Measurements from ENCODE around the gene UPK3BL2.
"Not testable (repeated sequence)": the region's sequence is repeated elsewhere in the genome, so short reads cannot be mapped to it uniquely, and the experiment has no call there.

DNA sequence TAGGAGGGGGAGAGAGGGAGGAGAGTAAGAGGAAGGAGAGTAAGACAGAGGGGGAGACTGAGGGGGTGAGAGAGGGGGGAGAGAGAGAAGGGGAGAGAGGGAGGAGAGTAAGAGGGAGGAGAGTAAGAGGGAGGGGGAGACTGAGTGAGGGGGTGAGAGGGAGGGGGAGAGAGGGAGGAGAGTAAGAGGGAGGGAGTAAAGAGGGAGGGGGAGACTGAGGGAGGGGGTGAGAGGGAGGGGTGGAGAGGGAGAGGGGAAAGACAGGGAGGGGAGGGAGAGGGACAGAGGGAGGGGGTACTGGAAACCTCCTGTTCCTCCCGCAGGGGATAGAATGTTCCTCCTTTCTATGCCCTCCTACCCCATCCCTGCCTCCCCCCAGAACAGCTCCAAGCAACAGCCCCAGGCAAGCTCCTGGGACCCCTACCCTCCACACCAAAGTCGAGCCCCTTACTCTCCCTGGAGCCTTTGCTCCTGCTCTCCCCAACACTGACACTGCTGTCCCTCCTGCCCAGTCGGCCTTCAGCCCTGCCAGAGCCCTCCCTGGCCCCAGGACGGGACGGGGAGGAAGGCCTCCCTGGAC is 30.8 kb downstream of the UPK3BL2 start:
- TF ChIP-seq, protein P1, sequence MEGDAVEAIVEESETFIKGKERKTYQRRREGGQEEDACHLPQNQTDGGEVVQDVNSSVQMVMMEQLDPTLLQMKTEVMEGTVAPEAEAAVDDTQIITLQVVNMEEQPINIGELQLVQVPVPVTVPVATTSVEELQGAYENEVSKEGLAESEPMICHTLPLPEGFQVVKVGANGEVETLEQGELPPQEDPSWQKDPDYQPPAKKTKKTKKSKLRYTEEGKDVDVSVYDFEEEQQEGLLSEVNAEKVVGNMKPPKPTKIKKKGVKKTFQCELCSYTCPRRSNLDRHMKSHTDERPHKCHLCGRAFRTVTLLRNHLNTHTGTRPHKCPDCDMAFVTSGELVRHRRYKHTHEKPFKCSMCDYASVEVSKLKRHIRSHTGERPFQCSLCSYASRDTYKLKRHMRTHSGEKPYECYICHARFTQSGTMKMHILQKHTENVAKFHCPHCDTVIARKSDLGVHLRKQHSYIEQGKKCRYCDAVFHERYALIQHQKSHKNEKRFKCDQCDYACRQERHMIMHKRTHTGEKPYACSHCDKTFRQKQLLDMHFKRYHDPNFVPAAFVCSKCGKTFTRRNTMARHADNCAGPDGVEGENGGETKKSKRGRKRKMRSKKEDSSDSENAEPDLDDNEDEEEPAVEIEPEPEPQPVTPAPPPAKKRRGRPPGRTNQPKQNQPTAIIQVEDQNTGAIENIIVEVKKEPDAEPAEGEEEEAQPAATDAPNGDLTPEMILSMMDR (IDR thresholded peaks at IDR 0.05 in 2 of 3, conservative IDR thresholded peaks at IDR 0.05 in 1 of 3; ENCODE audit: insufficient read depth in 2 of 3, low read depth in 1 of 3, low read length in 3 of 3) = not testable (repeated sequence)
- not testable (repeated sequence) for TF ChIP-seq SP1 (CRISPR knock-in tag; IDR thresholded peaks at IDR 0.05)
